Activated naive CD8-positive, alpha-beta T cell (primary cell): ENCODE measurements around the gene SLC26A4.
"Not testable (repeated sequence)": the region's sequence is repeated elsewhere in the genome, so short reads cannot be mapped to it uniquely, and the experiment has no call there.

Experiments used
- H3K27ac Mint-ChIP-seq: one replicate; pipeline ENCODE4 v1.8.0; 2021; ENCODE audit warnings: mixed read lengths
- H3K27me3 Mint-ChIP-seq: one replicate; pipeline ENCODE4 v1.8.0; 2021; ENCODE audit warnings: mixed read lengths
- H3K36me3 Mint-ChIP-seq: one replicate; pipeline ENCODE4 v1.8.0; 2021; ENCODE audit warnings: mixed read lengths
- H3K4me1 Mint-ChIP-seq: one replicate; pipeline ENCODE4 v1.8.0; 2021; ENCODE audit warnings: low read depth, mixed read lengths
- H3K4me3 Mint-ChIP-seq: one replicate; pipeline ENCODE4 v1.8.0; 2021; ENCODE audit warnings: mild to moderate bottlenecking, mixed read lengths
- H3K9me3 Mint-ChIP-seq: one replicate; pipeline ENCODE4 v1.8.0; 2021; ENCODE audit warnings: low read depth, mixed read lengths

The SLC26A4 gene

DNA sequence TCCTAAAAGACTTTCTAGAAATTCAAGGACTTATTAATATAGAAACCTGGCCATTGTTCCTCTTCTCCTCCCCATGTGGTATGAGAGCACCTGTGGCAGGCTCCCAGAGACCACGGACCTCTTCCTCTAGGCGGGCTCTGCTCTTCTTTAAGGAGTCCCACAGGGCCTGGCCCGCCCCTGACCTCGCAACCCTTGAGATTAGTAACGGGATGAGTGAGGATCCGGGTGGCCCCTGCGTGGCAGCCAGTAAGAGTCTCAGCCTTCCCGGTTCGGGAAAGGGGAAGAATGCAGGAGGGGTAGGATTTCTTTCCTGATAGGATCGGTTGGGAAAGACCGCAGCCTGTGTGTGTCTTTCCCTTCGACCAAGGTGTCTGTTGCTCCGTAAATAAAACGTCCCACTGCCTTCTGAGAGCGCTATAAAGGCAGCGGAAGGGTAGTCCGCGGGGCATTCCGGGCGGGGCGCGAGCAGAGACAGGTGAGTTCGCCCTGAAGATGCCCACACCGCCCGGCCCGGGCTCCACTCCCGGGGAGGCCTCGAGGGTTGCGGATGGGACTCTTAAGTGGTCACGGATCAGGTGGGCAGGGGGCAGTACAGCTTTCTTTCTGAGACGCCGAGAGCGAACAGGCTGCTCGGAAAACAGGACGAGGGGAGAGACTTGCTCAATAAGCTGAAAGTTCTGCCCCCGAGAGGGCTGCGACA lies at the start of gene SLC26A4:
TSS of gene SLC26A4 (plus strand) at position 448 of the 700 bp plus-strand sequence. CDS start 814 bp downstream, outside the sequence.
- Mint-ChIP-seq H3K4me3 (peak within 1 kb of the TSS; percentile 90), H3K27ac (peak within 1 kb of the TSS; percentile 87)

DNA sequence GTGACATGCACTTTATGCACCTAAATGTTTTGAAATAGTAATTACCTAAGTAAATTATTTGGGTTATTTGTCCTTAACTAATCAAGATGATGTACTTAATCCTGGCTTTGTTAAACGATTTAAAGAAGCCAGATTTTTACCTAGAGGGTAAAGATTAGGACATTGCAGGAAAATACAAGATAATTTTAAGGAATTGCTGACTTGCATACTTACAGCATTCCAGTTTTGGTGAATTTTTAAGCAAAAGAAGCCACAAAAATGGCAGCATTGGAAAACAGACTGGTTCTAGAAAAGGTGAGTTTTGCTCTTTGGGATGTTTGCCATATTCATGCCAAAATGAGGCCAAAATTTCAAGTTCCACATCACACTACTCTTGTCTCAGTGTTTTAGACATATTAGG lies 47.2 kb upstream of the SLC26A4 start:
- H3K27me3 Mint-ChIP-seq, result no peaks in the 10 kb centered on the region
- no peak overlapping the region for H3K4me3 Mint-ChIP-seq
- no peaks in the 10 kb centered on the region for H3K4me1 Mint-ChIP-seq
- no peaks in the 10 kb centered on the region for H3K9me3 Mint-ChIP-seq
- peaks cover 31% of the 10 kb centered on the region for H3K36me3 Mint-ChIP-seq
- no peak overlapping the region for H3K27ac Mint-ChIP-seq

More for the DNA sequence above, at the start of gene SLC26A4:
- Mint-ChIP-seq H3K36me3 (peaks cover 3% of the 10 kb centered on the region), H3K9me3 (no peaks in the 10 kb centered on the region), H3K27me3 (peaks cover 29% of the 10 kb centered on the region), H3K4me1 (peaks cover 33% of the 10 kb centered on the region)

DNA sequence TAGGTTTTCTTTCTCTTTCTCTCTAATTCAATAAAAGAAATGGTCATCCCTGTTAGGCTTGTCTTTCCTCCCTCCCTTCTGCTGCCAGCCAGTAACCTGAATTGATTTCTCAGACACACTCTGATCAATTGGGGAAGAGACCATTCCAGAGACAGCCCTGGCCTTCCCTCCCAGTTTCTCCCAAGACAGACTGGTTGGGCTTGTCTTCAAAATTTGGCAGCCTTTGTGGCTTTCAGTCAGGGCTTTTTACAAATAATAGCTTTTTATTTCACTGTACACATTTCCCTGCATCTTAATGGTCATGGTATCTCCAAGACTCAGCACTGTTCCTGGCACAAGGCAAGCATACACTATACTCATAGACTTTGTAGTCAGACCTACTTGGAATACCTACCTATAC lies 46.7 kb upstream of the SLC26A4 start:
- H3K27ac Mint-ChIP-seq, result no peak overlapping the region
- H3K9me3 Mint-ChIP-seq, result no peaks in the 10 kb centered on the region
- no peaks in the 10 kb centered on the region for H3K4me1 Mint-ChIP-seq
- peaks cover 26% of the 10 kb centered on the region for H3K36me3 Mint-ChIP-seq
- H3K4me3 Mint-ChIP-seq, result no peak overlapping the region
- H3K27me3 Mint-ChIP-seq, result no peaks in the 10 kb centered on the region

DNA sequence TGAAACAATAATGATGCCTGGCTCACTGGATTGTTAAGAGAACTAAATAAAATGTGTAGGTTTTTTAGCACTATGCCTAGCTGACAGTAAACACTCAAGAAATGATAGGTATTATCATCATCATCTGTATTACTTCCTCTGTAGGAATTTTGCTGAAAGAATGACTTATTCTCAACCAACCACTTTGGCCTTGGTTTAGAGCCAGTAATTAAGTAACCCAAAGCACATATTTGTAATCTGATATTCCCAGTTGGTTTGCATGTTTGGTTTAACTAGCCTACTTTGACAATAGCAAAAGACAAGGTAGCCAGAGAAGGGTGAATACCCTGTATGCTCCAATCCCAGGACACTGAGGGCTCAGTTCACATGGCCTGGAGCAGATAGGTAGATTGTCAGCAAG lies 46.2 kb upstream of the SLC26A4 start:
- no peaks in the 10 kb centered on the region for H3K27me3 Mint-ChIP-seq
- H3K4me3 Mint-ChIP-seq, result no peak overlapping the region
- no peaks in the 10 kb centered on the region for H3K9me3 Mint-ChIP-seq
- no peak overlapping the region for H3K27ac Mint-ChIP-seq
- H3K36me3 Mint-ChIP-seq, result peaks cover 24% of the 10 kb centered on the region
- no peaks in the 10 kb centered on the region for H3K4me1 Mint-ChIP-seq

DNA sequence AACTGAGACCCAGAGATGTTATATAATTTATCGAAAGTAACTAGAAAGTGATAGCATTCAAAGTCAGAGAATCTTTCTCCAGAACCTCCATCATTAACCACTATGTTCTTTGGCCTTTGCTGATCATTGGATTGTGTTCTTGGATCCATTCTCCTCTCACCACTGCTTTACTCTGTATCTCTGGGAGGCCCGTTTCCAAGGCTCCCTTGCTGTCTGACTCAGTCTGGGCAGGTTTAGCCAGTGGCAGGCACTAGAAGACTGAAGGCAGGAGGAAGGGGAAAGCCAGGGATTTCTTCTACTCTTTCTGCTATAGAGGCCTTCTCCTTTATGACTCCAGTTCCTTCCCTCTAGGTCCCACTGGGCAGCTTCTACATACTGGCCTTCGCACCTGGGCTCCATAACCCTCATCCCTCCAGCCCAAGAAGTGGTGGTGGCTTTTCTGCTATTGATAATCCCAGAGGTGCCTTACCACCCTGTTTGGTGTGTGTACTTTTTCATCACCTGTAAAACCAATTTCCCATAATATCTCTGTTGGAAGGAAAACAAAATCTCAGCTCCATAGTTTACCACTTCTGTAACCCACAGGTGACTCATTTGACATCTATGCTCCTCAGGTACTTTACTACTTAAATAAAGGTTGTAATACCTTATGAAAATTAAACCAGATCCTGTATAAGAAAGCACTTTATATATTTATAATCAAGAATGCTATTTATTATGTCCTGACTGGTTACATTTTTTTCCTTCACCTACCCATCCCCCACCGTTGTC lies 44.5 kb upstream of the SLC26A4 start:
- no peak overlapping the region for H3K27ac Mint-ChIP-seq
- H3K9me3 Mint-ChIP-seq, result no peaks in the 10 kb centered on the region
- no peaks in the 10 kb centered on the region for H3K27me3 Mint-ChIP-seq
- no peaks in the 10 kb centered on the region for H3K4me1 Mint-ChIP-seq
- H3K36me3 Mint-ChIP-seq, result peaks cover 20% of the 10 kb centered on the region
- H3K4me3 Mint-ChIP-seq, result no peak overlapping the region

DNA sequence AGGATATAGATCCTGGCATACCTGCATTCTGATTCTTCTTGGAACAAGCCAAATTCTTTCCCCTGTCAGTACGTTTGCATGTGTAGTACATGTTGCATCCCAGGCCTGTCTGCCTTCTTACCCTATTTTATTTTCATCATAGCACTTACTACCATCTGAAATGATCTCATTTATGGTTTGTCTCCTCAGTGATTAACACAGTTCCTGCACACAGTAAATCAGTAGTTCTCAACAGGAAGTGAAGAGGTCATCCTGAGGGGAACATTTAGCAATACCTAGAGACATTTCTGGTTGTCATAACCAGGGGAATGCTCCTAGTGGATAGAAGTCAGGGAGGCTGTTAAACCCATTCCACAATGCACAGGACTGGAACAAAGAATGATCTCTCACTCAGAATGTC lies 38.2 kb upstream of the SLC26A4 start:
- Mint-ChIP-seq H3K4me1 (no peaks in the 10 kb centered on the region), H3K27ac (no peak overlapping the region), H3K36me3 (no peaks in the 10 kb centered on the region), H3K4me3 (no peak overlapping the region), H3K9me3 (no peaks in the 10 kb centered on the region), H3K27me3 (no peaks in the 10 kb centered on the region)

DNA sequence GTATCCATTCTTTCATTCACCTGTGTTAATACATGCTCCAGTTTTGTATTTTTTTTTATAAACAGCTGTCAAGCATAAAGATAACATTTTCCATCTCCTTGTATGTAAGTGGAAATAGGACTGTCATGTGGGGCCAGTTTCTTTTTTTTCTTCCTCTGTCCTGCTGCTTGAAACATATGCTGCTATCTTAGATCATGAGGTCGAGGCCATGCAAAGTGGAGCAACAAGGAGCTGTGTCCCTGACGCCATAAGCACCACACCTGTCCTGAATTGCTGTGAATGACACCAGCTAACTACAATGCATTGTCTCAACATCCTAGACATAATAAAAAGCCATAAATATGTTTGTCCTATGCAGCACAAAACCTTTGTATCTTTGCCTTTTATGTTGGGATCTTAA lies 37.7 kb upstream of the SLC26A4 start:
- Mint-ChIP-seq H3K4me1 (no peaks in the 10 kb centered on the region), H3K36me3 (peaks cover 3% of the 10 kb centered on the region), H3K27me3 (no peaks in the 10 kb centered on the region), H3K27ac (no peak overlapping the region), H3K9me3 (no peaks in the 10 kb centered on the region), H3K4me3 (no peak overlapping the region)

DNA sequence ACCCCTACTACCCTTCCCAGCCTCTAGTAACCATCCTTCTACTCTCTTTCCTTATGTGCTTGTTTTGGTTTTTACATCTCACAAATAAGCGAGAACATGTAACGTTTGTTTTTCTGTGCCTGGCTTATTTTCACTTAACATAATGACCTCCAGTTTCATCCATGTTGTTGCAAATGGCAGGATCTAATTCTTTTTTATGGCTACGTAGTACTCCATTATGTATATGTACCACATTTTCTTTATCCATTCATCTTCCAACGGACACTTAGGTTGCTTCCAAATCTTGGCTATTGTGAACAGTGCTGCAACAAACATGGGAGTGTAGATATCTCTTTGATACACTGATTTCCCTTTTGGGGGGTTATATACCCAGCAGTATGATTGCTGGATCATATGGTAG lies 33.6 kb upstream of the SLC26A4 start:
- Mint-ChIP-seq H3K4me1 (peaks cover 1% of the 10 kb centered on the region), H3K4me3 (no peak overlapping the region), H3K9me3 (no peaks in the 10 kb centered on the region), H3K27ac (no peak overlapping the region), H3K36me3 (peaks cover 8% of the 10 kb centered on the region), H3K27me3 (no peaks in the 10 kb centered on the region)

DNA sequence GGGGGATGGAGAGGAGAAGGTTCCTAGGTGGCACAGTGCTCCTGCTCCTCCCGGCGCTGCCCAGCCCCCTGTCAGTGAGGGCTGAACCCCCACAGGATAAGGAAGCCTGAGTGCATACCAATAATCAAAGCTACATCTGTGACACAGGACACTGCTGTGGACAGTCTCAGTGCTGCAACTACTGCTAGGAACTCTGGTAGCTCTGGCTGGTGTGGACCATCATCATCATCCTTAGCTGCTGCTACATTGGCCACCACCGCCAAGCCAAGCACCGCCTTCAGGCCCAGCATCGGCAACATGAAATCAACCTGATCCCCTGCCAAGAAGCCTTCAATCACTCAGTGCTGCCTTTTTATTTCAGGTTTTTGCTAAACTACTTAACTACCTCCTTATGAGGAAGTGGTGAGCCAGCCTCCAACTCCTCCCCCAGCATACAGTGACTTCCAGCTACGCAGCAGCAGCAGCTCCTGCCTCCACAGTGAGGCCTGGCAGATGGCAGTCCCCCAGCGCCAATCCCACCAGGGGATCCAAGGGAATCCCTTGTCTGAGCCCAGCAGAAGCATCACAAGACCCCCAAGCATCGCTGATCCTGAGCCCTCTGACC lies 32.1 kb upstream of the SLC26A4 start:
- peaks cover 12% of the 10 kb centered on the region for H3K36me3 Mint-ChIP-seq
- no peaks in the 10 kb centered on the region for H3K9me3 Mint-ChIP-seq
- H3K4me3 Mint-ChIP-seq, result no peak overlapping the region
- no peaks in the 10 kb centered on the region for H3K27me3 Mint-ChIP-seq
- peaks cover 1% of the 10 kb centered on the region for H3K4me1 Mint-ChIP-seq
- no peak overlapping the region for H3K27ac Mint-ChIP-seq

DNA sequence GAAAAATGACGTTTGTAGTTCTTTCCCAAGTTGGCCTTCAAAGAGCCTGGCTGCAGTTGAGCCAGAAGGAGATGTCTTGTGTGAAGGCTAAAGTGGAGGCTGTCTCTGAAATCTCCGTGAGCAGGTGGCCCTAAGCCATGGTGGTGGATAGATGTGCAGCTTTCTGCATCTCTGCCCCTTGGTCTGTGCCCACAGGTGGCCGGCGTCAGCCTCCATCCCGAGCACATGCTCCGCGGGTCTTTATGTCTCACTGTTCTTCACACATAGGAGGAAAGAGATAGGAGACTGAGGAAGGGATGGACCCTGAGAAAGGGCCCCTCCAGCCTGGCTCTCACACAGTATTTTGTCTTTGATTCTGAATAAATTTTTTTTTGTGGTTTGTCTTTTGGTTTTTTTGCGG lies 30.3 kb upstream of the SLC26A4 start:
- Mint-ChIP-seq H3K27ac (no peak overlapping the region), H3K36me3 (peaks cover 12% of the 10 kb centered on the region), H3K9me3 (no peaks in the 10 kb centered on the region), H3K4me1 (peaks cover 1% of the 10 kb centered on the region), H3K27me3 (no peaks in the 10 kb centered on the region), H3K4me3 (no peak overlapping the region)

DNA sequence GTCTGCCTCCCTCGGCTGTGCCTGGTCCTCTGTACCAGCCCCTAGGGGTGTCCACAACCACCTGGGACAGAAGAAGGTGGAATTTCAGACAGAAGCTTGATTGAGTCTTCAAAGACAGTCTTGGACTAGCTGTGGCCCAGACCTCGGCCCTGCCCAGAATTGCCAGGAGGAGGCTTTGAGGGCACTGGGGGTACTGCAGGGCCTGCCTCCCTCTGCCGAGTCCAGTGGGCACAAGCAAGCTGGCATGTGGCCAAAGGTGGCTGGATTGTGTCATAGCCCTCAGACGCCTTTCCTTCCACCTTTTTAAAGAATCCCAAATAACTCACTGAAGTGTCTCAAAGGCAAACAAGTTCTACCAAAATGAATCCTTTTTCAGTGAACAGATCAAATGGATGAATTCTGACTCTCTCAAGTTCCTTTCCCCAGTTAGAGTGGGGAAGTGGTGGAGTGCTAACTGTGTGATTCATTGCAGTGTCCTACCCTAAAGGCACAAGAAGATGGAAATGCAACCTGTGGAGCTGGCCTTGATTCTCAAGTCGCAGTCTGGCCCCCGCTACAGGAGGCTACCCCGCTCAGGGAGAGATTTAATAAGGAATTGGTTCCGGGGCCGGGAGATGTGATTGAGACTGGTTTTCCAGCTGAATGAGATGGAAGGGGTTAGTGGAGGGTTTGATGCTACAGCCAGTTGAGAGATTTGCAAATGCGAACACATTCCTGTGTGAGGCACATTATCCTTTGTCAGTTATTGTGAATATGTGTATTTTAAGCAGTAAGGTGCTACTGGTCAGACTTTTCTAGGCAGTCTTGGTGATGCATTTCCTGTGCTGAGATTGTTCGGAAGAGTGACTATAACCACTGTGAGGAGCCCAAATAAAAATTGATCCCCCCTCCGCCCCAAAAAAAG lies 28.8 kb upstream of the SLC26A4 start:
- no peak overlapping the region for H3K4me3 Mint-ChIP-seq
- no peaks in the 10 kb centered on the region for H3K9me3 Mint-ChIP-seq
- peaks cover 1% of the 10 kb centered on the region for H3K4me1 Mint-ChIP-seq
- no peak overlapping the region for H3K27ac Mint-ChIP-seq
- H3K27me3 Mint-ChIP-seq, result no peaks in the 10 kb centered on the region
- peaks cover 15% of the 10 kb centered on the region for H3K36me3 Mint-ChIP-seq

DNA sequence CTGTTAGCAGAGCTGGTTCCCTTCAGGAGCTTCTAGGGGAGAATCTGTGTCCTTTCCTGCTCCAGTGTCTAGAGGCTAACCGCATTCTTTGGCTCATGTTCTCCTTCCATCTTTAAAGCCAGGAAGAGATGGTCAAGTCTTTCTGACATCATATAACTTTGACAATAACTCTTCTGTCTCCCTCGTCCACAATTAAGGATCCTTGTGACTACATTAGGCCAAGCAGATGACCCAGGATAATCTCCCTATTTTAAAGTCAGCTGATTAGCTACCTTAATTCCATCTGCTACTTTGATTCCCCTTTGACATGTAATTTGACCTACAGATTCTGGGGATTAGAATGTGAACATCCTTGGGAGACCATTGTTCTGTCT lies 28.1 kb upstream of the SLC26A4 start:
- Mint-ChIP-seq H3K27me3 (peaks cover 1% of the 10 kb centered on the region), H3K27ac (no peak overlapping the region), H3K9me3 (no peaks in the 10 kb centered on the region), H3K4me1 (peaks cover 1% of the 10 kb centered on the region), H3K4me3 (no peak overlapping the region), H3K36me3 (peaks cover 15% of the 10 kb centered on the region)

DNA sequence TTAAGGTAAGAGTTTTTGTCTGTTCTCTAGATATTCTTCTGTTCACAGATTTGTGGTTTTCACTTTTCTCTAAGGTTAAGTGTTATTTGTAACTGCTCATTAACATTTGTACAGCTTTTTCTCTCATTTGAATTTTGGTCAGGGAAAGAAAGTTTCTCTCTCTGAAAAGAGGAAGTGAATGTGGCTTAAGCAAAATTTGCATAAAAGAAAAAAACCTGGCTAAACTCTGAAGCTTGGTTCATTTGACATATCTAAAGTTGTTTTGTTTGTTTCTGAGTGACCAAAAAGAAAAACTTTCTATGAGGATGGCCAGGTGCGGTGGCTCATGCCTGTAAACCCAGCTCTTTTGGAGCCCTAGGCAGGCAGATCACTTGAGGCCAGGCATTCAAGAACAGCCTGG lies 22.0 kb upstream of the SLC26A4 start:
- peaks cover 3% of the 10 kb centered on the region for H3K36me3 Mint-ChIP-seq
- no peak overlapping the region for H3K27ac Mint-ChIP-seq
- H3K4me1 Mint-ChIP-seq, result peaks cover 6% of the 10 kb centered on the region
- no peak overlapping the region for H3K4me3 Mint-ChIP-seq
- peaks cover 6% of the 10 kb centered on the region for H3K9me3 Mint-ChIP-seq
- peaks cover 10% of the 10 kb centered on the region for H3K27me3 Mint-ChIP-seq

DNA sequence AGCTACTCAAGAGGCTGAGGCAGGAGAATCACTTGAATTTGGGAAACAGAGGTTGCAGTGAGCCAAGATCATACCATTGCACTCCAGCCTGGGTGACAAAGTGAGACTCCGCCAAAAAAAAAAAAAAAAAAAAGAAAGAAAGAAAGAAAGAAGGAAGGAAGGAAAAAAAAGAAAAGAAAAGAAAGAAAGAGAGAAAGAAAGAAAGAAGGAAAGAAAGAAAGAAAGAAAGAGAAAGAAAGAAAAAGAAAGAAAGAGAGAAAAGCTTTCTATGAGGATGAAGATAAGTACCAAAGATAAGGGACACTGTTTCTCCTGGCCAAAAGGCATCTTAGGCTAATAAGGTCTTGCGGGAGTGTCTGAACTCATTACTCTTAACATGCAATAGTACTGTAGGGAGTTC lies 21.6 kb upstream of the SLC26A4 start:
- not testable (repeated sequence) for H3K27ac Mint-ChIP-seq, H3K4me1 Mint-ChIP-seq, H3K4me3 Mint-ChIP-seq, H3K9me3 Mint-ChIP-seq, H3K36me3 Mint-ChIP-seq, H3K27me3 Mint-ChIP-seq

DNA sequence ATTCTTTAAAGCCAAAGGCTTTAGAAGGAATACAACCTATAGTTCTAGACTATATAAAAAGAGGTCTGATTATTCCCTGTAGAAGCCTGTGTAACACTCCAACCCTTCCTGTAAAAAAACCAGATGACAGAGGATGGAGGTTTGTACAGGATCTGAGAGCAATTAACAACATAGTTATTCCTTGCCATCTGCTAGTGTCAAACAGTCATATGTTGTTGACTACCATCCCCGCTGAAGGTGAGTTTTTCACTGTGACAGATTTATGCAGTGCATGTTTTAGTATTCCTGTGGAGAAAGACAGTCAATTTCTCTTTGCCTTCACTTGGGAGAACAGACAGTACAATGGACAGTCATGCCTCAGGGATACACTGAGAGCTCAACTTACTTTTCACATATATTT lies 19.0 kb upstream of the SLC26A4 start:
- H3K9me3 Mint-ChIP-seq, result peaks cover 6% of the 10 kb centered on the region
- H3K4me3 Mint-ChIP-seq, result no peak overlapping the region
- H3K27me3 Mint-ChIP-seq, result peaks cover 10% of the 10 kb centered on the region
- H3K4me1 Mint-ChIP-seq, result peaks cover 7% of the 10 kb centered on the region
- no peak overlapping the region for H3K27ac Mint-ChIP-seq
- H3K36me3 Mint-ChIP-seq, result no peaks in the 10 kb centered on the region
